Measurements from ENCODE around the gene TOM1L2.

The TOM1L2 gene

DNA sequence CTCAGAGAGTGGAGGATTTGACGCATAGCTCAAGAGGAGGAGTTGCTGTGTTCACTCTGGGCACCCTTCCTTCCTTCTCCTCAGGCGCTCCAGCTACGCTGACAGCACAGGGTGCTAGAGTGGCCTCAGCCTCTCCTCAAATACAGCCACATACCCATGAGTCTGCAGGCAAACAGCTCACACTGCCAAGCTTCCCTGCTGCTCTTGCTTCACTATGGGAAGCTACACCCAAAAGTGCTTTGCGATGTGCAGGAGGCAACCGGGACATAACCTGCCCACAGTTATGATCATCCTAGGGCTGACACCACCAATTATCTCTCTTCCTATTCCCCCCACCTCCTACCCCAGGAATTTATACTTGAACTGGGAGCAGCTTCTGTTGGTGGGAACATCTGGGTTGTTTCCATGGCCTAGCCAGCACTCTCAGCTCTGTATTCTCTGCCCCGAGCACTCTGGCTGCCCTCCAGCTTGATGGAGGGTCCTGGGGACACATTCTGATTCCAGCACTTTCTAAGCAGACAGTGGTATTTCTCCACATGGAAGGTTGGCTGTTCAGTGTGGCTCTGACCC, 95.2 kb downstream of the TOM1L2 start:
- no peak for DNase-seq (ENCODE audit: low read depth in 2 of 2)

DNA sequence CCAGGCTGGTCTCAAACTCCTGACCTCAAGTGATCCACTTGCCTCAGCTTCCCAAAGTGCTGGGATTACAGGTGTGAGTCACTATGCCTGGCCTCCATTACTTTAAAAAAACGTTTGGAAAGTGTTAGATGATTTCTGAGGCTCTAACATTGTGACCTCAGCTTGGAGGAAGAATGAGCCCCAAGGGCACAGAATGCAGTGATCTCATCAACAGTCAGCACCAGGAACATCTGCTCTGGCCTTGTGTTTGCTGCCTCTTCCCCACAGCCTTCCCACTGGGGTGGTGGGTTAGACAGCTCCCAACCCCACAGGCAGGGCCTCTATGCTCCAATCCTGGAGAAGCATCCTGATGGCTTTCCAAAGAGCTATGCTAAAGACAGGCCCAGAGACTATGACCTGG, 97.7 kb downstream of the TOM1L2 start:
- DNase-seq (ENCODE audit: low read depth in 2 of 2) = no peak

DNA sequence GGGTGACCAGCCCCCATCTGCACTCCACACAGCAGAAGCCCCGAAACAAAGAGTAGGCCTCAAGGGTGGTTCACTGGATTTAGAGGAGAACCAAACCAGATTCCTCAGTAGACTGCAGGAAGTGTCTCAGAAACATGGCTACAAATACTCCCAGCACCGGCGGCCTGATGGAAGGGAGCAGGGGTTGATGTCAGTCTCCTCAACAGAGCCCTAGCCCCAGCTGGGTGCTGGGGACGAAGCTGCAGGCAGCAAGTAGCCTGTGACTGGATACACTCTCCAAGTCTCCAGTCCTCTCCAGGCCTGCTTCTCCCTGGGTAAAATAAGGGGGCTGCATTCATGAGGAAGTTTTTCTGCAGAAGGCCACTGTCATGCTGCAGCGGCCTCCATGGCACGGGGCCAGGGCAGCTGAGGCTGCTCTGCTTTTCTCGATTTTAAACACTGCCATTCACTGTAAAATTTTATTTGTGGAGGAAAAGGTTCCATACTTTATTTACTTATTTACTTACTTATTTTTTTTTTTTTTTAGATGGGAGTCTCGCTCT, 98.7 kb downstream of the TOM1L2 start:
- DNase-seq (ENCODE audit: low read depth in 2 of 2) = no peak

DNA sequence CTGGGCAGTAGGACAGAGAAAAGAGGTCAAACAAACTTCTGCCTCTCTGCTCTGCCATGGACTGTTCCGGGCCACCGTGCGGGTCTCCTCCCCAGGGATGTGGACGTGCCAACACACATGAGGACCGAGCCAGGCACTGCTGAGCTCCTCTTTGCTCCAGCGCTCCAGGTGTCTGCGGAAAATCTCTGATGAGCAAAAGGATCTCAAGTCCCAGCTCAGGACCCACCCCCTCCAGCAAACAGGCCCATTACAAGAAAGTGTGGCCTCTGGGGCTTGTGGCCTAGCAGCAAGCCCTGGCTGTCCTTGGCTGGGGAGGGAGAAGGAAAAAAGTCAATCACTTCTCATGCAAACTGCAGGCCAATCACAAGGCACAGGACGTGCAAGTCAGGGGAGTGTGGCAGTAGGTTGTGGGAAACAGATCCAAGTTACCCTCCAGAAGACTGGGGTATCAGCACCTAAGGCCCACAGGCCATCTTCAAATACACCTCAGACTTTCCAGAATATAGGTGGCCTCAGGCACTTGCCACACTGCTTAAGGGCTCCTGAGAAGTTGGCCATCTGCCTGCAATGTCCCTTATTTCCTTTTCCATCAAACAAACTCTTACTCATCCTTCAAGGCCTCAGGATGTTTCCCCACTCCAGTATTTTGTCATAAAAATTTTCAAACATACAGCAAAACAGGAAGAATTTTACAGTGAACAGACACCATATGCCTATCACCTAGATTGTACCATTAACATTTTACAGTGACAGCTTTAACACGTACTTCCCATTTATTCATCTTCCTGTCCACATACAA, 99.5 kb downstream of the TOM1L2 start:
- no peak for DNase-seq (ENCODE audit: low read depth in 2 of 2)

DNA sequence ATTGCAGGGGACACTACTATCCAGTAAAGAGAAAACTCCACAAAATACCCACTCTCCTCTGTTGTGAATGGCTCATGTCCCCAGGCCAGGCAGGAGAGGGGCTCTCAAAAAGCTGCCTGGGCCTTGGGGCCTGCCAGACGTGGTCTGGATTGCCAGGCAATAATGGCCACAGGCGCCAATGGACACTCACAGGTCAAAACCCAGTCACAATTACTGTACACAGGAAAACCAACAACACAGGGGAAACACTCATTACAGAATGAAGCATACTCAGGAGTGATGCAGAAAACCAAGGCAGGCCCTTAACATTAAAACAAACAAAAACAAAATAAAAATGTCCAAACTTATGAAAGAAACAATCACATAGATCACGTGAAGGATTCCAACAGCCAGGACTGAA, 100.3 kb downstream of the TOM1L2 start:
- DNase-seq (ENCODE audit: low read depth in 2 of 2) = no peak

DNA sequence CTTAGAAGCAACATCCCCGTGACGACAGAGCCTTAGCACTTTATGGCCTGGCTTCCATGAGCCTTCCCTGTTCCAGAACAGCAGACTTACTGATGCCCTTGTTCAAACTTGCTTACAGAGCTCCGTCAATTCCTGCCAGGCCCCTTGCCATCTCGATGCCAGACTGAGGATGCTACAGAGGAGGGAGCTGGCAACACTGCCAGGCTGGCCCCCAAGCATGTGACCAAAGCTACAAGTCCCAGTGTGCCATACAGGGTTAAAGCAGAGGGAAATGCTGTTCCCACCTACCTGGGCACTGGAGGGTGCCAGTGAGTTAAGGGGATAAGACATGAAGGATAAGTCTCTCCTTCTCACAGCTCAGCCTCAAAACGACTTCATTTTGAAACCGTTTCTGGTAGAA, 102.0 kb downstream of the TOM1L2 start:
- no peak for DNase-seq (ENCODE audit: low read depth in 2 of 2)

DNA sequence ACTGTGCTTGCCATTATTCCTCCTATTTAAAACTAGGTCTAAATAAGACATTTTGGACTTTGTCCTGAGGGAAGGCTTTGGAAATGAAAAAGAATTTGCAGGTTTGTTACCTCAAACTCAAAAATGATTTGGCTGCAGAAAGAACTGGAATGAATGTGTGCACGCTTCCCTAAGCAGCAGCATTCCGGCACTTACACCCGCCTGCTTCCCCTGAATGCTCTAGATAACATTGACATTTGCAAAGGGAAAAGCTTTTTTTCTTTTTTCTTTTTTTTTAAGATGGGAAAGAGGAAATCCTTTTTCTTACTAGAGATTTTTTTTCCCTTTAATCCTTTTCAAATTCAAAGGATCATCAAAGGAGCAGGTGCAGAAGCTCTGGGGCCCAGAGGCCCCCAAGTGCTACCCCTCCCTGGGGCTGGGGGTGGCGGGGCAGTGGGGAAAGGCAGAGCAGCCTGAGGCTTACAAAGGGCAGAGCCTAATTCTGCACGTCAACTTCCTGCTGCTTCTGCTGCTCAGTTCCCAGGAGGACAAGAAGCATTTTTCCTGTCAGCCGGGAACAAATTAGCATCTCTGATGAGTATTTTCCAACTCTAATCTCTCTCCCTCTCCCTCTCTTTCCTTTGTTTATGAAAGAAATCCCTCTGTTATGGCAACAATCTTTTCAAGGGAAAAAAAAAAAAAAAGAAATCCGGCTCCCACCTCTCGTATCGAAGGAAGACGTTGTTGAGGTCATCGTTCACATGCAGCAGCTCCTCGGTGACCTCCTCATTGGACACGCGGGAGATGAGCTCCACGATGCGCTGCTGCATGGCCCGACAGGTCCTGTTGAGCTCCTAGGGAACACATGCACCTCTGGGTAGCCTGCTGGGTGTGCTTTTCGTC, 103.3 kb downstream of the TOM1L2 start:
- DNase-seq (ENCODE audit: low read depth in 2 of 2) = no peak

DNA sequence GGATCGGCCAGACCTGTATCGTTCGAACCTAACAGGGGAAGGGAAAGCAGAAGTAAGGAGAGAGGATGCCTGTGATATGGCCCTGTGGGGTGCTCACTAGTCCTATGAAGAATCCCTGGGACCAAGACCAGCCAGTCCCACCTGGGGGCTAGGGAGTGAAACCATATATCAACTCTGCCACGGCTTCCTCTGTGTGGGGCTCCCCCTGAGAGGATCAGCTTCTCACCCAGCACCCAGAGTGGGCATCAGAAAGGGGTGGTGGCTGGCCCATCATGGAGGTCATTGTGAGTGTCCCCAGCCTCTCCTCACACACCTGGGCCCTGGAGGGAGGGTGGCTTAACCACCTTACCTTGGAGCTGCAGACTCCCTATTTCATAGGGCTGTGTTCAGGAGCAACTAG, 105.3 kb downstream of the TOM1L2 start:
- no peak for DNase-seq (ENCODE audit: low read depth in 2 of 2)

DNA sequence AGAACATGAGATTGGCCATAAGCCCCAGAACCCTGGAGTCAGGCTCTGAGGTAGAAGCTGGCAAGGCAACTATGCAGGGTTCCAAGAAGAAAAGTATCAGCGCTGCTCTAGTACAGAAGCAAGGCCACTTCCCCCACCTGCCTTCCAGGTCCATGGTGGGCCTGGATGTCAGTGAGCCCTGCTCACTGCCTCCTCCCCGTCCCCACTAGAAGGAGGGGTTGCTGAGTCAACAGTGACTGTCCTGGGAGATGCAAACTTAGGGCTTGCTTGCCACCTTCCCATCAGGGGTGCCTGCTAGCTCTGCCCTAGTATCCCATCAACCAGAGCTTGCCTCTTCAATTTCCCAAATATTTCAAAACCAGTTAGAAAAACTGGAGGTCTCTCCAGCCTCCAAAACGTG, 105.8 kb downstream of the TOM1L2 start:
- DNase-seq (ENCODE audit: low read depth in 2 of 2) = no peak

DNA sequence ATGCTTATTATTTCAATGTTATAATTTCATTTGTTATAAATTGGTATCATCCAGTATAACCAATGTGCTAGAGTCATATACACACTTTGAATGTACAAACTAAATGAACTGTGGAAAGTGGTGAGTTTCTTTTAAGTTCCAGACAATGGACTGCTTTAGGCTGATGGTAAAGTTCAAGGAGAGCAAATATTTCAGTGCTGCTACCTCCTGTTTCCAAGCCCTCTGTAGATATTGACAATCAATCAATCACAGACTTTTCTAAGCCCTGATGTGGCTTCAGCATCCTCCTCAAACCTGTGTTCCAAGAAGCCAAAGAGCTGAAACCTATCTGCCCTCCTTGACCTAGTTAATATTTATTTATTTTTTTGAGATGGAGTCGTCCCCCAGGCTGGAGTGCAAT, 107.2 kb downstream of the TOM1L2 start:
- no peak for DNase-seq (ENCODE audit: low read depth in 2 of 2)

DNA sequence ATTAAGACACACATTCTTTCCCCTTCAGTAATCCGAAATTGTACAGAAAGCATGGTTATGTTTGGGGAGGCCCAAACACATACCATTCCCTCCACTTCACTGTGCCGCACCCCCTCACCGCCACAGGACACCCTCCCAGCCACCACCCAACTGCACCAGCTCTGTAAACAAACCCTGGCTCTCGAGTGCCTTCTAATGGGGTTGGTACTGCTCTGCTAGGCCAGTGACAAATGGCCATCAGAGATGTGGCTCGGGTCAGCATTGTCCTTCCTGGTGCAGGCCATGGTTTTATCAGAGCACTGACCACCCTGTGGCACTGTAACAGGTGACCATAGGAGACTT, 111.5 kb downstream of the TOM1L2 start:
- no peak for DNase-seq (ENCODE audit: low read depth in 2 of 2)

DNA sequence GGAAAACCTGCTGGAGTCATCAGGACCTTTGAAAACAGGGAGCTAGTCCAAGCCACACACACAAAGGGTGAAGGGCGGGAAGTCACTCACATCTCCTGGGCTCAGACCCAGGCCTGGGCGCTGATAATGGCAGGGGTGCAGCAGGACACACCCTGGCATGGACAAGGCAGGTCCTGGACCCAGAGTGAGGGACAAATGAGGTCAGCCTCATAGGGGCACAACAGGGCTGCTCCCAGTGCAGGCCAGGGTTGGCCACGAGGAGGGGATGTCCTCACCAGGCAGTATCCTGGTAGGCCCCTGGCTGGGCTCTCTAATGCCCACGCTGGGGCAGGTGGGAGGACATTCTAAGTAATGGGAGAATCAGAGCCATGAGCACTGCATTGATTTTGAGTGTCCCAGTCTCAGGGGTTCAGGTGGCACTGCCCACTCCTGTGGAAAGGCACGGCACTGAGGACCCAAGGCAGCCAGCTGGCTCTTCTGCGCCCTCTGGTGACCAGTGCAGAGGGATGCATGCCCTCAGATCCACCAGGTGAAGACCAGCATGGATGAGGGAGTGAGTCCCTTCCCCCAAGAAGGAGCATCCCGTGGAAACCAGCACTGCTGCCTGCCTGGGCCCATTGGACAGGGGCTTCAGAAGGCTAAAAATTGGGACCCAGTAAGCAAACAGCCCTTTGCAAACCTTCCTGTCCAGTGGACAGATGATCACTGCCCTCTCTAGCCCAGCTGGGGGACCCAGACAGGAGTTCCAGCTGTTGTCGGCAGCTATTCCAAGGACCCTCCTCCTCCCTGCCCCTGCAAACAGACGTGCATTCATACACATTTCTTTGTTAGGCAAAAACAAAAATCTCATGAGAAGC, 112.1 kb downstream of the TOM1L2 start:
- DNase-seq (ENCODE audit: low read depth in 2 of 2) = peak; percentile 46 to 55

DNA sequence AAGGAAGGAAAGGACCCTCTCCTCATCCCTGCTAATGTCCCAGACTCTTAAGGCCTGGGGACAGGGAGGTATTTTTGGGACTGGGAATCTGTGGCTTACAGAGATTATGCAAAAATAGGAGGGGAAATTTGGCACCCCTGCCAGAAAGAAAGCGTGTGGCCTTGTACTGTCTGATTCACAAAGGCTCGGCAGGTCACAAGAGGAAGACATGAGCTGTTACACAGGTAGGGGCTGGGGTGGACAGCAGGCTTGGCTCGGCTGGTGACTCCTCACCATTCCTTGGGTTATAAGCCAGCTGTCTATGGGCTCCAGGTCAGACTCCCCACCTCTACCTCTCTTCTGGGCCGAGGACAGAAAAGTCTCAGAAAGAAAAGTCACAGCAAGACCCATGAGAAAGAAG, 114.7 kb downstream of the TOM1L2 start:
- DNase-seq (ENCODE audit: low read depth in 2 of 2) = no peak

DNA sequence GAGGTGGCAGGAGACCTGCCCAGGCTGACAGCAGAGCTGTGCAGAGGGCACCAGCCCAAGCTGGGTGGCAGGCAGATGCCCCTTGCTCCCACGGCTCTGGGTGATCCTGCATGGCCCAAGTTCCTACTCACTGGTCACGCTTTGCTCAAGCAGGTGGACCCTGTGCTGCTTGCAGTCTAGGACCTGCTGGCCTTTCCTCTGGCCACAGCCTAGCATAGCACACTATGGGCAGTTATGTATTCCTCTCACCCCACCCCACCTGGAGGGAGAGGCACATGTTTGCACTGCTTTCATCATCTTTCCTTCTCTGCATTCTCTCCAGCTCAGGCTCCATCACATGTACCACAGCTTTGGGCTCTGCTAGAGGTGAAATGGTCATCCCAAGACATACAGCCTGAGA, 115.8 kb downstream of the TOM1L2 start:
- DNase-seq (ENCODE audit: low read depth in 2 of 2) = no peak

DNA sequence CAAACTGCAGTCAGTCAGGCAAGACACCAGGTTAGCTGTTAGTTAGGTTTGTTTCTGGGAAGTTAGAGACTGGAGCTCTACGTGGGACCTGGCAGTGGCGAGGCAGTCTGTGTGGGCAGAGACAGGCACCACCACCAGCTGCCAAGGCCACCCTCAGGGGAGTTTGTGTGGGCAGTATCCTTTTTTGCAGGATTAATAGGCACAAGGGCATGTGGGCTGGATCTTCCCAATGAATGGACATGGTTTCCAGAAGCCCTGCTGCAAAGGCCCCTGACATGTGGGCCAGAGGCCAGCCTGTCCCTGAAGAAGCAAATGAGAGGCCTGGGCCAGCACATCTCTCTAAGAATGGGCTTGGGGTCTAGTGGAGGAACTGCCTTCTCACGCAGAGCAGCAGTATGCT, 116.2 kb downstream of the TOM1L2 start:
- no peak for DNase-seq (ENCODE audit: low read depth in 2 of 2)

DNA sequence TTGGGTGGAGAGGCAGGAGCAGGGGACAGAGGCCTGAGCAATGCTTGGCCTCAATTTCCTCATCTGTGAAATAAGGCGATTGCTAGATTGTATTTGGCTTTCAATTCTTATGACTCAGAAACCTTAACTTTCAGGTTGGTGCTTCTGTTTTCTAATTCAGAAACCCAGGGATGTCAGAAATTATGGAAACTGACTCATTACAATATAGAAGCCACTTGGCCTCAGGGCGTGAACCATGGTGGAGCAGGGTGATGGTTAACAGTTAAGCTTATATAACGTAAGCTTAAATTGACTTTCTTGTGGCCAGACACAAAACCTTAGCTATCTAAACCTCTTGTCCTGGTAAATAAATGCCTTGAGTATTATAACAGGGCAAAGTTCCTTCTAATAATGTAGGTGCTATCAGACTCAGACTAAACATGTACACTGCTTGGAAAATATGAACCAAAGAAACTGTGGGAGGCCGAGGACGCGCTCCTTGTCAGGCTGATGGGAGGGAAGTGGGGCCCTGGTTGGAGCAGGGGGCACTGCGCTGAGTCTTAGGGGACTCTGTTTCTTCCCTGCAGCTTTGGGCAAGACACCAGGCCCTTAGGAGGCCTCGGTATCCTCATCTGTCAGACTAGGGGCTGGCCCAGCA, 118.3 kb downstream of the TOM1L2 start:
- no peak for DNase-seq (ENCODE audit: low read depth in 2 of 2)

DNA sequence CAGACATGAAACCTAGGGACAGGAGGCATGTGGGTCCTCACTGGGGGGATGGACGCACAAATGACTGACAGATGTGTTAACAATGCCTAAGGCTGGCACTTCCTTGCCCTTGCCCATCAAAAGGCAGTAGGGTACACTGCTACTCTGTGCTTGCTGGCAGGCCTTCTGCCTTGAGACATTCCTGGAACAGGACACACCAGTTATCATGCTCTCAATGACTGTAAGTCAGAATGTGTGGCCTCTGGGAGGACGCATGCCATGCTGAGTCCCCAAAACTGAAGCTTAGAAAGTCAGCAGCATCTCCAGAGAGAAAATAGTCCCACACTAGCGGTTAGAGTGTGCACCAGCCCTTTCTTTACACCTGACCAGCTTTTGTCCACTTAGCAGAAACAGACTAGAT, 119.3 kb downstream of the TOM1L2 start:
- no peak for DNase-seq (ENCODE audit: low read depth in 2 of 2)

DNA sequence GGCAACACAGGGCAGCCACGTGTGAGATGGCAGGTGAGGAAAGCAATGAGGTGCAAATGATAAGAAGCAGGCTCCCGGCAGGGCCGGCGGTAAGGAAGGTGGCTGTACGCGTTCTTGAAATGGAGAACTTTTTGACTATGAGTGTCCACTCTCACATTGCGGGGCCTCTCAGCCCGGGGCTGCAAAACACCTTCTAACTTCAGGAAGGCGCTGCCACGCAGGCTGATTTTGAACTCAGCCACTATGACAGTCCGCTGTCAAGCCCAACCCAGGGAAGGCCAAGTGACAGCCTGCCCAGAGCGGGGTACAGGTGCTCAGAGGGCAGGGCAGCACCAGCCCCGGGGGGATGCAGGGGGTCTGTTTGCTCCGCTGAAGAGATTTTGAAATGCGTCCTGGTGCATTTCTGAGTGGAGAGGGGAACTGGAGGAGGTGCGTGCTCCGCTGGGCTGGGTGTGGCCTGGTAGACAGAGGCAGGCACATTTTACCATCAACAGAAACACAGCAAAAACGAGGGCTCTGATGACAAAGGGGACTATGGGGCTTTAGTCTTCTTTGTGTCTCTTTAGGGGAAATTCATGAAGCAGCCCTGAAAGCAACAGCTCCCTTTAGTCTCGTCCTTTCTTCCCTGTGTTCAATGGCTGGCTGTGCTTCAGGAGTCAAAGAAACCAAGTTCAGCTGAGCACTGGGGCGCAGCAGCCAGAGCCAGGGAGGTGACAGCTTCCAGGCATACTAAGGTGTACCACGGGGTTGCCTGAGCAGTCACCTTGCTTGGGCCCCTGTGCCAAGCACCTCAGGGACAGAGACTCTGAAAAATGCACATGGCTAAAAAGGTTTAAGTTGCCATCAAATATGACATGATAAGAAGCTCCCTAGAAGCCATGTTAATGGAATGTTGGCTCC, 120.8 kb downstream of the TOM1L2 start:
- no peak for DNase-seq (ENCODE audit: low read depth in 2 of 2)

DNA sequence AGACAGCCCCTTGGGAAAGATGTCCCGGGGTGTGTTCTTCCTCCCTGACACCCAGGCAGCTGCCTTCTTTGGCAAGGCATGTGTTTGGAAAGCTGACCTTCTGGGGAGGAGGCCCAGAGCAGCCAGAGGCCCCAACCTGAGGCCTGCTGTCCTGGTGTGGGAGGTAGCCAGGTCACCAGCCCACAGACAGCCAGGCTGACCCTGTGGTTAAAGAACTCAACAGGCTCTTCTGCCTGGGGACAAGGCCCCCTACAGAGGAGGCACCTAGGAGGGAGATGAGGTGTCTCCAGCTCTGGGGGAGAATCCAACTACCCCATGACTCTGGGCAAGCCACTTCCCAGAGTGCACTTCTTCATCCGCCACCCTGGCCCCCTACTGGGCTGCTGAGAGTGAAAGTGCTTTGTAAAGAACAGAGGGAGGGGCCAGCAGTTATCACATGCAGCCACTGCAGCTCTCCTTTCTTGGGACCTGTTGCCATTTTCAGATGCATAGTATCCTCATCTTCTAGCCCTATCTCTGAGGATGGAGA, 122.3 kb downstream of the TOM1L2 start:
- no peak for DNase-seq (ENCODE audit: low read depth in 2 of 2)

Measured in stimulated activated CD8-positive, alpha-beta memory T cell treated with anti-CD3 and anti-CD28 coated beads, Interleukin-2, amount 100 ng/mL, for 1 hour (primary cell).